IPS DF 6.9 (cell line): ENCODE measurements around the gene BAG2.

Source experiments
- DNase-seq: peaks from one replicate; pipeline ENCODE4 v3.0.0-alpha.2; 2013; ENCODE audit warnings: low read depth, low spot score
- H3K27ac ChIP-seq: one replicate; pipeline ENCODE4 v1.5.1; 2013; ENCODE audit warnings: low read length, control low read depth
- H3K27me3 ChIP-seq: 2 replicates; pipeline ENCODE4 v1.6.1; 2013; ENCODE audit warnings: mild to moderate bottlenecking, low read length; ENCODE audit not compliant: control insufficient read depth, insufficient read depth
- H3K36me3 ChIP-seq: 2 replicates; pipeline ENCODE4 v1.6.1; 2013; ENCODE audit warnings: low read length; ENCODE audit not compliant: control insufficient read depth, insufficient read depth
- H3K4me1 ChIP-seq: 2 replicates; pipeline ENCODE4 v1.6.1; 2013; ENCODE audit warnings: low read length; ENCODE audit not compliant: control insufficient read depth, insufficient read depth
- H3K4me3 ChIP-seq: 2 replicates; pipeline ENCODE4 v1.5.1; 2013; ENCODE audit warnings: mild to moderate bottlenecking, low read length
- H3K9me3 ChIP-seq: 2 replicates; pipeline ENCODE4 v1.6.1; 2013; ENCODE audit warnings: low read length, inconsistent platforms; ENCODE audit not compliant: control insufficient read depth, insufficient read depth
- WGBS: extraction: QIAGEN DNeasy Blood & Tissue Kit; methylation state at CpG from one replicate; pipeline ENCODE4 v1.1.7; 2013; ENCODE audit warnings: mixed read lengths, missing lambda C conversion rate; ENCODE audit not compliant: insufficient read length, insufficient coverage; 5-methylcytosine and 5-hydroxymethylcytosine counted together

BAG2 gene

DNA sequence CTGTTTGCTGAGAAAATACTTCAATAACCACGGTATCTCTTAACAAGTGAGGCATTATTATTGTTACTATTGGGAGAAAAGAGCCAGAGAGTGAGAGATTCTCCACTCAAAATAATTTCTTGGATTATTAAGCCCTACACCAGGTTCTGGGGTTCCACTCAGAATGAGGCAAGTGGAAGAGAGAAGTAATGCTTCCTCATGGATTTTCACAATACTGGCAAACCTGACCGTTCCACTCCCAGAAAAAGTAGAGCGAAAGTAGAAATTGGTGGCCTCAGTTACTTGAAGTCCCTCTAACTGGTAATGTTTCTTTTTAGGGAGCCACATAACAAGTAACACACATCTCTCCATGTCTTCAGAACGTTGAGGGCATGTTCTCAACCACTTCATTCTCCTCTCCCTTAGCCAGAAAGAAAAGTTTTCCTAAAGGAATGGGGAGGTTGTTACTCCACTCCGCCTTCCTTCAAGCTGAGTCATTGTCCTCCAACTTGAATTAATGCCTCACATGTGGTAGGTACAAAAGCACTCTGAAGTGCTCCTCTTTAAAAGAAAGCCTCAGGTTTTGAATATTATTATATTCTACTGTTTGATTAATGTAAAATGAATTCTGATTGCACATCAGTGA lies 1.9 kb downstream of the BAG2 start:
- no CpG with 5 or more reads among the region's 5 CpGs for WGBS
- Histone ChIP-seq H3K27ac (no peak overlapping the region), H3K9me3 (no peaks in the 10 kb centered on the region), H3K27me3 (no peaks in the 10 kb centered on the region), H3K4me3 (no peak overlapping the region; the same call in 1 of the 2 replicates), H3K4me1 (peaks cover 1% of the 10 kb centered on the region; the same call in 1 of the 2 replicates), H3K36me3 (no peaks in the 10 kb centered on the region)
- no peak for DNase-seq

- WGBS, result no CpG with 5 or more reads among the region's 3 CpGs
- Histone ChIP-seq H3K27me3 (no peaks in the 10 kb centered on the region), H3K36me3 (no peaks in the 10 kb centered on the region), H3K4me1 (peaks cover 1% of the 10 kb centered on the region; the same call in 1 of the 2 replicates), H3K4me3 (no peak overlapping the region), H3K27ac (no peak overlapping the region), H3K9me3 (no peaks in the 10 kb centered on the region)
- no peak for DNase-seq
Measured at GRCh38 chr6:57174511-57174907, 2.4 kb downstream of the BAG2 start.

DNA sequence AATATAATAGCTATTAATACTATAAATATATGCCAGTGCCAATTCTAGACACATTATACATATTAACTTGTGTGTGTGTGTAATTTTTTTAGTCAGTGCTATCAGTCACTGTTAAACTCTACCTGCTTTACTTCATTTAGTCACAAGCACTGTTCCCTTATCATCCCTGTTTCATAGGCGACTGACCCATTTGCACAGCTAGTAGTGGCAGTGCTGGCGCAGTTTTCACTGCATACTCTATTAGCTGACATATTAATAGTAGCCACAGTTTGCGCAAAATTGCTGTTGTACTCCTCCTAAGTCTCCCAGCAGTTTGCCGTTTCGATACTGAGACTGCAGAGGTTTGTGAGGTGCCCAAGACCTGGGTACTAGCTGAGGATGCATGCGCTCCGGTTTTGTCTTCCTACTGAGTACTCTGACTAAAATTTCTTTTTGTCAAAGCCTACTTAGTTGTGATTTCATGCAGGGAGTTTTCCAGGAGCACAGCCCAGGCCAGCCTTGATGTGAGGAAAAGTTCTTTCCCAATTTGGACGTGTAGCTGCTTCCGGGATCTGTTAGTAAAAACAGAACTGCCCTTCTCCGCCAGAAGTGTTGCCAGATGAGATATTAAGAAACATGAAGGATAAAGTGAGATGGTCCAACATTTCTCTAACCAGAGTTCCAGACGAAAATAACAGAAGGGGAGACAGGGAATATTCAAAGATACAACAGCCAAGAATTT lies 5.6 kb downstream of the BAG2 start:
- no peak for DNase-seq
- H3K27me3 ChIP-seq, result no peaks in the 10 kb centered on the region
- no peak overlapping the region for H3K27ac ChIP-seq
- no peak overlapping the region for H3K4me3 ChIP-seq
- peaks cover 1% of the 10 kb centered on the region; the same call in 1 of the 2 replicates for H3K4me1 ChIP-seq
- no peaks in the 10 kb centered on the region; the same call in 1 of the 2 replicates for H3K36me3 ChIP-seq
- no CpG with 5 or more reads among the region's 11 CpGs for WGBS
- no peaks in the 10 kb centered on the region for H3K9me3 ChIP-seq

GRCh38 chr6:57180596-57180995 lies 8.5 kb downstream of the BAG2 start:
- no CpG with 5 or more reads among the region's 3 CpGs for WGBS
- DNase-seq, result no peak
- H3K9me3 ChIP-seq, result no peaks in the 10 kb centered on the region
- peaks cover 1% of the 10 kb centered on the region; the same call in 1 of the 2 replicates for H3K4me1 ChIP-seq
- H3K27me3 ChIP-seq, result no peaks in the 10 kb centered on the region
- peaks cover 4% of the 10 kb centered on the region; the same call in 1 of the 2 replicates for H3K36me3 ChIP-seq
- H3K4me3 ChIP-seq, result no peak overlapping the region
- no peak overlapping the region for H3K27ac ChIP-seq

DNA sequence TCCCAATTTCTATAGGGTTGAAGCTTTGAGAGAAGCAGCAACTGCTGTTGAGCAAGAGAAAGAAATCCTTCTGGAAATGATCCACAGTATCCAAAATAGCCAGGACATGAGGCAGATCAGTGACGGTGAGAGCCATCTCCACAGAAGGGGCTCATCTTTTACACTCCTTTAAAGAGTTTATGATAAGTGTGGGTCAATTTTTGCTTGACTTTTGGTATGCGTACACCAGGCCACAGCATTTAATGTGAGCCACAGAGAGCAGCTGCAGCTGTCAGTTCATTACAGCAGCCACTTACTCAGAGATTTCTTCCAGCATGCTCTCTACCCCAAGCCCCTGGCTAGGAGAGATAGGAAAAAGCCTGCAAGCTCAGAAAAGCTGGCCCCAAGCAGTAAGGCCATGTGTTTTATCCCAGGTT lies 9.9 kb downstream of the BAG2 start:
- Histone ChIP-seq H3K36me3 (peaks cover 4% of the 10 kb centered on the region; the same call in 1 of the 2 replicates), H3K4me1 (no peaks in the 10 kb centered on the region), H3K4me3 (no peak overlapping the region), H3K27ac (no peak overlapping the region), H3K27me3 (no peaks in the 10 kb centered on the region), H3K9me3 (no peaks in the 10 kb centered on the region)
- no CpG with 5 or more reads among the region's 2 CpGs for WGBS
- no peak for DNase-seq

DNA sequence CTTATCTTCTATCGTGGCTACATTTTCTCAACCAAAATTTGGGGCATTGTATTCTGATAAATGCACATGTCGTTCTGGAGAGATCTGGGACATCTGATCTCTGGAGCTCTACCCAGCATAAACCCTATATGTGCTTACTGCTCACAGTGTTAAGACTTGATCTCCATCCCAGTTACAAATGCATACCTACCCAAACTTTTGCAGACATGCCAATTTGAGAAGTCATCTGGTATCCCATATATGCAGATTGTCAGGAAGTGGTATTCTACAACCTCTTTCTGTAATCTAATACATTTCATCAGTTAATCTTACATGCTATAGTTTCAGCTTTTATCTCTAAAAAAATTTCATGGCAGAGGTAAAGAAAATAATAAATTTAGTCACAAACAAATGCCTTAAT lies 11.2 kb downstream of the BAG2 start:
- Histone ChIP-seq H3K9me3 (no peaks in the 10 kb centered on the region), H3K4me1 (no peaks in the 10 kb centered on the region), H3K4me3 (no peak overlapping the region), H3K36me3 (peaks cover 4% of the 10 kb centered on the region; the same call in 1 of the 2 replicates), H3K27me3 (no peaks in the 10 kb centered on the region), H3K27ac (no peak overlapping the region)
- no CpG with 5 or more reads among the region's 2 CpGs for WGBS
- no peak for DNase-seq

- Histone ChIP-seq H3K36me3 (no peaks in the 10 kb centered on the region; the same call in 1 of the 2 replicates), H3K27ac (no peak overlapping the region), H3K9me3 (no peaks in the 10 kb centered on the region), H3K27me3 (no peaks in the 10 kb centered on the region), H3K4me1 (no peaks in the 10 kb centered on the region), H3K4me3 (no peak overlapping the region)
- DNase-seq, result no peak
- WGBS, result no CpG with 5 or more reads among the region's 2 CpGs
Measured at GRCh38 chr6:57190140-57190539, 18.0 kb downstream of the BAG2 start.

GRCh38 chr6:57193177-57193576 lies 21.1 kb downstream of the BAG2 start:
- Histone ChIP-seq H3K27me3 (no peaks in the 10 kb centered on the region), H3K36me3 (no peaks in the 10 kb centered on the region; the same call in 1 of the 2 replicates), H3K4me3 (no peak overlapping the region)

GRCh38 chr6:57195457-57195856 lies 23.3 kb downstream of the BAG2 start:
- Histone ChIP-seq H3K27me3 (no peaks in the 10 kb centered on the region), H3K36me3 (no peaks in the 10 kb centered on the region; the same call in 1 of the 2 replicates), H3K9me3 (no peaks in the 10 kb centered on the region), H3K4me1 (0 out of 2 replicates have a peak, but pooled peaks cover 2% of the 10 kb centered on the region), H3K4me3 (no peak overlapping the region), H3K27ac (no peak overlapping the region)
- no peak for DNase-seq
- whole genome bisulfite sequencing, result no CpG with 5 or more reads among the region's 2 CpGs

More at GRCh38 chr6:57193177-57193576, 21.1 kb downstream of the BAG2 start:
- DNase-seq, result no peak
- no peaks in the 10 kb centered on the region for H3K9me3 ChIP-seq
- H3K4me1 ChIP-seq, result no peaks in the 10 kb centered on the region
- H3K27ac ChIP-seq, result no peak overlapping the region

GRCh38 chr6:57198926-57199636 lies 27.0 kb downstream of the BAG2 start:
- Histone ChIP-seq H3K9me3 (no peaks in the 10 kb centered on the region), H3K36me3 (no peaks in the 10 kb centered on the region), H3K4me1 (0 out of 2 replicates have a peak, but pooled peaks cover 2% of the 10 kb centered on the region), H3K27ac (no peak overlapping the region), H3K4me3 (no peak overlapping the region), H3K27me3 (no peaks in the 10 kb centered on the region)
- DNase-seq, result no peak
- WGBS, result no CpG with 5 or more reads among the region's 6 CpGs
